ENCODE data around the gene CYP27A1.

The CYP27A1 gene

GRCh38 chr2:218785103-218785502 lies 3.2 kb downstream of the CYP27A1 start:
- peaks cover 2% of the 10 kb centered on the region for H3K4me1 Mint-ChIP-seq (ENCODE audit: low read depth)
- H3K27me3 Mint-ChIP-seq (ENCODE audit: low read depth): peaks cover 57% of the 10 kb centered on the region
- DNase-seq (ENCODE audit: low spot score): no peak
- H3K4me3 Mint-ChIP-seq: no peak overlapping the region
- H3K27ac Mint-ChIP-seq: no peak overlapping the region
- H3K9me3 Mint-ChIP-seq: no peaks in the 10 kb centered on the region
- no peaks in the 10 kb centered on the region for H3K36me3 Mint-ChIP-seq (ENCODE audit: low read depth)

- H3K27me3 Mint-ChIP-seq (ENCODE audit: low read depth): peaks cover 50% of the 10 kb centered on the region
These were observed 4.2 kb downstream of the CYP27A1 start for GRCh38 chr2:218786133-218786532.

GRCh38 chr2:218788529-218789255 lies 6.7 kb downstream of the CYP27A1 start:
- Mint-ChIP-seq H3K4me1 (ENCODE audit: low read depth) (no peaks in the 10 kb centered on the region), H3K4me3 (no peak overlapping the region), H3K27ac (no peak overlapping the region), H3K9me3 (no peaks in the 10 kb centered on the region), H3K27me3 (ENCODE audit: low read depth) (peaks cover 32% of the 10 kb centered on the region), H3K36me3 (ENCODE audit: low read depth) (no peaks in the 10 kb centered on the region)
- DNase-seq (ENCODE audit: low spot score): no peak

More at GRCh38 chr2:218786133-218786532, 4.2 kb downstream of the CYP27A1 start:
- Mint-ChIP-seq H3K36me3 (ENCODE audit: low read depth) (no peaks in the 10 kb centered on the region), H3K4me3 (no peak overlapping the region), H3K27ac (no peak overlapping the region), H3K9me3 (no peaks in the 10 kb centered on the region), H3K4me1 (ENCODE audit: low read depth) (peaks cover 2% of the 10 kb centered on the region)
- no peak for DNase-seq (ENCODE audit: low spot score)

- H3K27ac Mint-ChIP-seq: no peak overlapping the region
- no peaks in the 10 kb centered on the region for H3K4me1 Mint-ChIP-seq (ENCODE audit: low read depth)
- H3K27me3 Mint-ChIP-seq (ENCODE audit: low read depth): peaks cover 20% of the 10 kb centered on the region
- no peak for DNase-seq (ENCODE audit: low spot score)
- H3K36me3 Mint-ChIP-seq (ENCODE audit: low read depth): no peaks in the 10 kb centered on the region
- H3K4me3 Mint-ChIP-seq: no peak overlapping the region
- H3K9me3 Mint-ChIP-seq: no peaks in the 10 kb centered on the region
These were observed 10.5 kb downstream of the CYP27A1 start for GRCh38 chr2:218792433-218792832.

GRCh38 chr2:218796691-218797090 lies 14.7 kb downstream of the CYP27A1 start:
- no peaks in the 10 kb centered on the region for H3K36me3 Mint-ChIP-seq (ENCODE audit: low read depth)
- no peak for DNase-seq (ENCODE audit: low spot score)
- peaks cover 2% of the 10 kb centered on the region for H3K4me1 Mint-ChIP-seq (ENCODE audit: low read depth)
- no peak overlapping the region for H3K27ac Mint-ChIP-seq
- H3K9me3 Mint-ChIP-seq: no peaks in the 10 kb centered on the region
- peaks cover 40% of the 10 kb centered on the region for H3K27me3 Mint-ChIP-seq (ENCODE audit: low read depth)
- no peak overlapping the region for H3K4me3 Mint-ChIP-seq

- DNase-seq (ENCODE audit: low spot score): no peak
- peaks cover 5% of the 10 kb centered on the region for H3K4me1 Mint-ChIP-seq (ENCODE audit: low read depth)
- H3K9me3 Mint-ChIP-seq: peaks cover under 1% of the 10 kb centered on the region
- no peak overlapping the region for H3K4me3 Mint-ChIP-seq
- peaks cover 44% of the 10 kb centered on the region for H3K27me3 Mint-ChIP-seq (ENCODE audit: low read depth)
- H3K36me3 Mint-ChIP-seq (ENCODE audit: low read depth): no peaks in the 10 kb centered on the region
- H3K27ac Mint-ChIP-seq: no peak overlapping the region
These were observed 17.0 kb downstream of the CYP27A1 start for GRCh38 chr2:218798767-218799504.

GRCh38 chr2:218799990-218800389 lies 18.0 kb downstream of the CYP27A1 start:
- peaks cover 11% of the 10 kb centered on the region for H3K9me3 Mint-ChIP-seq

GRCh38 chr2:218802386-218802994 lies 20.5 kb downstream of the CYP27A1 start:
- no peak overlapping the region for H3K27ac Mint-ChIP-seq
- no peak for DNase-seq (ENCODE audit: low spot score)
- H3K36me3 Mint-ChIP-seq (ENCODE audit: low read depth): no peaks in the 10 kb centered on the region
- H3K27me3 Mint-ChIP-seq (ENCODE audit: low read depth): peaks cover 56% of the 10 kb centered on the region
- no peak overlapping the region for H3K4me3 Mint-ChIP-seq
- H3K9me3 Mint-ChIP-seq: peaks cover 16% of the 10 kb centered on the region
- H3K4me1 Mint-ChIP-seq (ENCODE audit: low read depth): peaks cover 5% of the 10 kb centered on the region

More at GRCh38 chr2:218799990-218800389, 18.0 kb downstream of the CYP27A1 start:
- no peaks in the 10 kb centered on the region for H3K36me3 Mint-ChIP-seq (ENCODE audit: low read depth)
- no peak overlapping the region for H3K4me3 Mint-ChIP-seq
- DNase-seq (ENCODE audit: low spot score): no peak
- H3K27ac Mint-ChIP-seq: no peak overlapping the region
- peaks cover 49% of the 10 kb centered on the region for H3K27me3 Mint-ChIP-seq (ENCODE audit: low read depth)
- peaks cover 5% of the 10 kb centered on the region for H3K4me1 Mint-ChIP-seq (ENCODE audit: low read depth)

- H3K9me3 Mint-ChIP-seq: peaks cover 16% of the 10 kb centered on the region
- no peak for DNase-seq (ENCODE audit: low spot score)
- H3K36me3 Mint-ChIP-seq (ENCODE audit: low read depth): no peaks in the 10 kb centered on the region
- H3K27ac Mint-ChIP-seq: no peak overlapping the region
- H3K4me3 Mint-ChIP-seq: no peak overlapping the region
- H3K4me1 Mint-ChIP-seq (ENCODE audit: low read depth): peaks cover 3% of the 10 kb centered on the region
- H3K27me3 Mint-ChIP-seq (ENCODE audit: low read depth): peaks cover 43% of the 10 kb centered on the region
These were observed 22.9 kb downstream of the CYP27A1 start for GRCh38 chr2:218804817-218805216.

GRCh38 chr2:218805627-218806026 lies 23.7 kb downstream of the CYP27A1 start:
- Mint-ChIP-seq H3K27ac (no peak overlapping the region), H3K4me3 (no peak overlapping the region), H3K36me3 (ENCODE audit: low read depth) (no peaks in the 10 kb centered on the region), H3K27me3 (ENCODE audit: low read depth) (peaks cover 37% of the 10 kb centered on the region), H3K9me3 (peaks cover 16% of the 10 kb centered on the region), H3K4me1 (ENCODE audit: low read depth) (peaks cover 3% of the 10 kb centered on the region)
- DNase-seq (ENCODE audit: low spot score): no peak

GRCh38 chr2:218806346-218806978 lies 24.5 kb downstream of the CYP27A1 start:
- H3K36me3 Mint-ChIP-seq (ENCODE audit: low read depth): no peaks in the 10 kb centered on the region
- H3K27ac Mint-ChIP-seq: no peak overlapping the region
- peaks cover 3% of the 10 kb centered on the region for H3K4me1 Mint-ChIP-seq (ENCODE audit: low read depth)
- peaks cover 16% of the 10 kb centered on the region for H3K9me3 Mint-ChIP-seq
- peaks cover 37% of the 10 kb centered on the region for H3K27me3 Mint-ChIP-seq (ENCODE audit: low read depth)
- H3K4me3 Mint-ChIP-seq: no peak overlapping the region
- DNase-seq (ENCODE audit: low spot score): no peak

- H3K27ac Mint-ChIP-seq: no peak overlapping the region
- H3K4me3 Mint-ChIP-seq: no peak overlapping the region
- peaks cover 16% of the 10 kb centered on the region for H3K9me3 Mint-ChIP-seq
- peaks cover 32% of the 10 kb centered on the region for H3K27me3 Mint-ChIP-seq (ENCODE audit: low read depth)
- no peaks in the 10 kb centered on the region for H3K36me3 Mint-ChIP-seq (ENCODE audit: low read depth)
- no peaks in the 10 kb centered on the region for H3K4me1 Mint-ChIP-seq (ENCODE audit: low read depth)
- no peak for DNase-seq (ENCODE audit: low spot score)
These were observed 25.7 kb downstream of the CYP27A1 start for GRCh38 chr2:218807626-218808025.

GRCh38 chr2:218809515-218809914 lies 27.6 kb downstream of the CYP27A1 start:
- peaks cover 27% of the 10 kb centered on the region for H3K27me3 Mint-ChIP-seq (ENCODE audit: low read depth)
- no peak overlapping the region for H3K27ac Mint-ChIP-seq
- H3K9me3 Mint-ChIP-seq: peaks cover 10% of the 10 kb centered on the region
- DNase-seq (ENCODE audit: low spot score): no peak
- no peak overlapping the region for H3K4me3 Mint-ChIP-seq
- no peaks in the 10 kb centered on the region for H3K36me3 Mint-ChIP-seq (ENCODE audit: low read depth)
- H3K4me1 Mint-ChIP-seq (ENCODE audit: low read depth): no peaks in the 10 kb centered on the region

- Mint-ChIP-seq H3K27ac (no peak overlapping the region), H3K4me1 (ENCODE audit: low read depth) (no peaks in the 10 kb centered on the region), H3K27me3 (ENCODE audit: low read depth) (peaks cover 21% of the 10 kb centered on the region), H3K4me3 (no peak overlapping the region), H3K36me3 (ENCODE audit: low read depth) (no peaks in the 10 kb centered on the region), H3K9me3 (peaks cover 3% of the 10 kb centered on the region)
- DNase-seq (ENCODE audit: low spot score): no peak
These were observed 28.3 kb downstream of the CYP27A1 start for GRCh38 chr2:218810256-218810655.

All from T-helper 2 cell treated with Interferon-gamma antibody and Interleukin-4, amounts not matched to agents 5 μg/mL and 100 μg/mL, for 36 hours (primary cell).